SKM-1 treated with dmso at 0.1 percent for 144 hours (cell line): ENCODE results near the gene COG6.

Source experiments
- DNase-seq: peaks from one replicate; lab custom pipeline; 2025; ENCODE audit not compliant: unreplicated experiment; lab: John Stamatoyannopoulos, UW

Gene COG6

GRCh38 chr13:39676315-39676876 is 20.9 kb downstream of the COG6 start:
- peak; percentile 22 for DNase-seq

DNA sequence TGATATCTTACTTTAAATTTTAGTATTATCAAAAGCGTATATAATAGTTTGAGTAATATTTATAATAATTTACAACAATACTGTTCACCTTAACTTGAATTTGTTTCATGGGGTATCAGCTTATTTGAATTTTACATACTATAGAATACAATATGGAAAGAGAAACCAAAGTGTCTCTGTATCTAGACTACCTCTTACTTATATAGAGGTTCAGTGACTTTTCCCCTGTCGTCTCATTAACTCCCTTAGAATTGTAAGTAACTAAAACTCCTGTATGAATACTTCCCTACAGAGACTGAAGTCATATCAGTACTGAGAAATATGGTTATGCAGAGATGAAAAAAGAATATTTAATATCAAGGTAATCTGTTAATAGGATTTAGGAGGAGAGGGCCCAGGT is 26.8 kb downstream of the COG6 start:
- DNase-seq = no peak

DNA sequence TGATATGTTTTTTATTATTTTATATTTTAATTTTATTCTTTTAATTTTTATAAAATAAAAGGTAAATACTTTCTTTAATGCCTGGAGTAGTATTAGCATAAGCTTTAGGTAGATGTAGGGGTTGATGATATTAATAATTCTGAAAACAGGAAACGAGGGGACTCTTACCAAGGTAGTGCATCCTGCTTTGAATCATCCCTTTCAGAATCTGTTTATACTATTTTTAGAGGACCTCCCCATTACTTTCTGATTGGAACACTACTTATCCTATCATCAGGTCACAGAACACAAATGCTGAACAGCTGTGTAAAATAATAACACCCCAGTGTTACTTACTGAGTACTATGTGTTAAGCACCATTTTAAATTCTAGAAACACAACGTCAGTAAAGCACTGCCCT is 27.3 kb downstream of the COG6 start:
- no peak for DNase-seq

- peak; percentile 20 for DNase-seq
Measured at GRCh38 chr13:39684531-39685137, 29.2 kb downstream of the COG6 start.

GRCh38 chr13:39685652-39686051 is 30.2 kb downstream of the COG6 start:
- DNase-seq = peak; percentile 27

GRCh38 chr13:39688278-39688677 is 32.8 kb downstream of the COG6 start:
- DNase-seq = no peak

DNA sequence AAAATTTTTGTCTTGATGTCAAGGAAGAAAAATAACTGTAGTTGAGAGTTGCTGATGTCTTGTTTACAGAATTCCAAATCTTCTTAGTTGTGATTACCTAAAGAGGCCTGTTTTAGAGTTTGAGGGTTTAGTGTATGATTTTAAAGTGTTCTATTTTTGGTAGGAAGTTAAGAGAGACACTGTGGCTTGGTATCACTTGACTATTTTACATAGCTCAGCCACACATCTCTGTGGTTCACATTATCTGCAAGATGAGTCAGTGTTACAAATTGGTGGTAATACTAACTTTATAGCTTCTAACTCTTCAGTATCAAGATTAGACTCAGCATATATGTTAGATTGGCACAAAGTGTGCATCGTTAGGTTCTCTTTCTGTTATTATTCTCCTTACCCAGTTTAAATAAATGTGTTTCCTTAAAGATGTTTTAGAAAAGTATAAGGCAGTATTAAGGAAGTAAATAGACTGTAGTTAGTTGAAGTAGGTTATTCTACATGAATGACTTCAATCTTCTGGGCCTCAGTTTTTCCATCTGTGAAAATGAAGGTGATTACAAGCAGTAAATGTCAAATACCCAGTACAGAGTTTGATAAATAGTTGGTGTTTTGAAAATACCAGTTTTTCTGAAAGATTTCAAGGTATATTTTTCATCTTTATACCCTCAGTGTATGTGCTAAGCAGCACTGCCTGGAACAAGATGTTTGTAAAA is 33.4 kb downstream of the COG6 start:
- no peak for DNase-seq

- no peak for DNase-seq
Measured at GRCh38 chr13:39692660-39693438, 37.4 kb downstream of the COG6 start.

DNA sequence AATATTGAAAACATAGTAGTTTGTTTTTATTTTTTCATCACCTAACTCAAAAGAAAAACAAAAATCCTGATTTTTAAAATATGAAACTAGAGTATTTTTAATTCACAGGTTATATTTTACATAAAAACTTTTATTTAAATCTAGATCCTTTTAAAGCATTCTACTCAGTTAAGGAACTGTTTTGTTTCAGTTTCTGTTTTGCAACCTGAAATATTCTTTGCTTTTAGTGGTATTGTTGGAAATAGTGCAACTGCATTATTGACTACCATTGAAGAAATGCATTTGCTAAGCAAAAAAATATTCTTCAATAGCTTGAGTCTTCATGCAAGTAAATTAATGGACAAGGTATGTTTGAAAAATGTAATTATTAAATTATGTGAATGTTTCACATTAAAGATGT is 43.8 kb downstream of the COG6 start:
- DNase-seq = no peak

- DNase-seq = no peak
Measured at GRCh38 chr13:39712626-39713025, 57.2 kb downstream of the COG6 start.

- DNase-seq = no peak
Measured at GRCh38 chr13:39729156-39729555, 73.7 kb downstream of the COG6 start.

DNA sequence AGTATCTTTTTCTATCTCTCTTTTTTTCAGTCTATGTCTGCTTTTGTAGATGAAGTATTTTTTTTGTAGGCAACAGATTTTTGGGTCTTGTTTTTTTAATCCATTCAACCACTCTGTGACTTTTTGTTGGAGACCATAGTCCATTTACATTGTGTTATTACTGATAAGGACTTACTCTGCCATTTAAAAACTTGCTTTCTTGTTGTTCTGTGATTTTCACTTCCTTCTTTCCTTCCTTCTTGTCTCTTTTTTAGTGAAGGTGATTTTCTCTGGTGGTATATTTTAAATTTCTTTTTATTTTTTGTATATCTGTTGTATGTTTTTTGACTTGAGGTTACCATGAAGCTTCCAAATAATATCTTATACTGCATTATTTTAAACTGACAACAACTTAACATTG is 79.5 kb downstream of the COG6 start:
- DNase-seq = no peak

DNA sequence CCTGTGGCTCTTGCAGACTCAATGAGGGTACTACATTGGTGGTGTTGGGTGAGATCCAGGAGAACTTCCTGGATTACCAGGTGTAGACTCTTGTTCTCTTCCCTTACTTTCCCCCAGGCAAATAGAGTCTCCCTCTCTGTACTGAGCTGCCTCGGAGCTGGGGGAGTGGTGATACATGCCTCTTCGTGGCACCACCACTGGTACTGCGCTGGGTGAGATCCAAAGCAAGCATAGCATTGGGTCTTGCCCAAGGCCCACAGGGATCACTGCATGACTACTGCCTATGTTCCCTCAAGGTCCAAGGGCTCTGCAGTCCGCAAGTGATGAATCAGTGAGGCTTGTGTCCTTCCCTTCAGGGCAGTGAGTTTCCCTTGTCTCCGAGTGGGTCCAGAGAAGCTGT is 81.6 kb downstream of the COG6 start:
- no peak for DNase-seq

DNA sequence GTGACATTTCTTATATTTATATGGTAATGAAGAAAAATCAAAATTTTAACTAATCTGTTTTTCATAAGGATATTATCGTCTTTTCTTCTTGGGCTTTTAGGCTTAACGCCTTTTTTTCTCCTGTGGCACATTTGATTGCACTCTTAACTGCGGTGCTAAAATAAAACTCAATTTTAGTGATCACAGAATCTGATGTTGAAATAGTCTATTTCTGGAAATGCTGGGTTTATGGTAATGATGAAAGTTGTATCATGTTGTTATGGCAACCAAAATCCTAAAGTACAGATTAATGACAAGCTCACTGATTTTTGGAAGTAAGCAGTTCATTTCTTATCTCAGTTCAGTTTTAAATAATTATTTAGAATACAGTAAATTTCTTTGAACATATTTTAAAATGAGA is 85.3 kb downstream of the COG6 start:
- no peak for DNase-seq

- DNase-seq = no peak
Measured at GRCh38 chr13:39748961-39749360, 93.5 kb downstream of the COG6 start.

- DNase-seq = no peak
Measured at GRCh38 chr13:39749528-39749927, 94.1 kb downstream of the COG6 start.

- DNase-seq = no peak
Measured at GRCh38 chr13:39751805-39752204, 96.3 kb downstream of the COG6 start.

- DNase-seq = no peak
Measured at GRCh38 chr13:39760521-39760920, 105.1 kb downstream of the COG6 start.

DNA sequence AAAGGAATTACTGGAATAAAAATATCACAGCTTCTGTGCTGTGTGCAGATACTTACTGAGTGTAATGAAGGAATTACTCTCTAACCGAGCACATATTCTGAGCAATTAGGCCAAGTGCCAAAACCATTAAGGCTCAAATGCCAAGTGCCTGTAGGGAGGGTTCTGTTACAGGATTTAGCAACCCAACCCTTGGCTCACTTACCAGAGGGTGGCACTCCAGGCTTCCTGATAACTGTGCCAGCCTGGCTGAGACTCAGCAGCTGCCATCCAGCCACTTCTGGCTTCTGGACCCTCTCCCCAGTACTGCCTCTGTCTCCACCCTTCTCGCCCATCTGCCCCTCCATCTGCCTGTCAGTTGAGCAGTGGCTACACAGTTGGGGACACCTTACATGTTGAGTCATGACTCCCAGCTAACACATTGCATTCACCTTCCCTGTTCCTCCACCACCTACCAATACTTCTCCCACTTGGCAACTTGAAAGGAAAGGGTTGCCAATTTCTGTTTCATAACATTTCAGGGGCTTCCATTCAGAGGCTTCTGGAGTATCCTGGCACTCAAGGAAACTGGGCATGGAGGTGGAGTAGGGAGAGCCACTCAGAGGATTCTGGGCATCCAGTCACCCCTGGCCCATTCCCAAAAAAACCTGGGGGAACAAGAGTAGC is 110.5 kb downstream of the COG6 start:
- no peak for DNase-seq

DNA sequence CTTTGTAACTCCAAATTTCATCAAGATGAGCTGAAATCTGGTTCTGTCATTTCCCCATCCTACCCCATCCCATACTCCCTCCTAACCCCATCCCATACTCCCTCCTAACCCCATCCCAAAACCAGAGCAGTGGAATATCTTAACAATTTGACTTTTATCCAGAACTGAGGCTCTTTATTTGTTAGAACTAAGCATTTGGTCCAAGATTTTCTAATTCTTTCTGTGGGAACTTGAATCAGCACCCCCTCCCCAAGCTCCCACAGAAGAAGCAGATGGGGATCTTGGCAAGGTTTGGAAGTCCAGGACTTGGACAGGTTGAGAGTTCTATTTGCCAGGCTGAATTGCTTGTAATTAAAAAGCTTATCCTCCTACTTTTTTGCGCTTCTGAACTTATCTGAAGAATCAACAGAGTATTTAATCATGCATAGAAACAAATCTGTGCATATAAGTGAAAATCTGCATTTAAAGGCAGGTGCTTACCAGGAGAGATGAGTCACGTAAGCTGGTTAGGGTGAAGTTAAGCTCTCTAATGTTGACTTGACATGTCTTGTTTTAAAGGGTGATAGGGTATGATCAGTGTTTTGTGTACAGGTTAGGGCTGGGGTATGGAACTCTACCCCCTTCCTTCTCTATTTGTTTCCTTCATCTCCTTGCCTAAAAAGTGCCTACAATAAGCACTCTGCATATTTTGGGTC is 111.1 kb downstream of the COG6 start:
- no peak for DNase-seq
